ENCODE measurements around the gene DOCK8.

DNA sequence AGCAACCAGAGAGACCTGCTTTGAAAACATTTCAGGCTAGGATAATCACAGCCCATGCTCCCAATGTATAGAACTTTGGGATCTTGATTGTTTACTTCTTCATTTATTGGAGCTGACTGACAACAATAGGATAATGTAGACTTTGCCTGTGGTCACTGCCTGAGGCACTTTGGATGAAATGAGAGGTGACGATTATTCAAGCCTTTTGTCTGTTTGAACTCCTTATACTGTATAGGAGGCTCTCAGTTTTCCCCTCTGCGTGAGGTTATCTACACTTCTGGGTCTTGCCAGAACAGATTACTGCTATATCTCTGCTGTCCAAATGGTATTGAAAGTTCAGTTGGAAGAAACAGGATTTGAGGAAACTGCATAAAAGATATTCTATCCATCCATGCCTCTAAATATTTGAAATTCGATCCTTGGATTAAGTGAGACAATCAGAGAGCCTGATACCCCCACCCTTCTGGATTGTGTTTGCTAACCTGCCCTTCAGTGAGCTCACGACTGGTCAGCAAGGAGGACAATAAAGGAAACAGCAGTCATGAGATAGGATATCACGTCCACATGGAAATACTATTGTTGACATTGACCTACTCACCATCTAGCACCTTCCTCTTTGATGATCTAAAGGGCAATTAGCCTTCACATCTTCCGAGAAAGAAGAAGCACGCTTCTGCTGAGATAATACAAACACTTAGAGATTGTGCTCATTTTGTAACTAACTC is 98.1 kb downstream of the DOCK8 start:
- TF ChIP-seq POLR2A (IDR thresholded peaks at IDR 0.05; ENCODE audit: low read depth, low read length) (no peak), CHD1 (IDR thresholded peaks at IDR 0.05; ENCODE audit: low read depth, low read length) (no peak), MAFK (IDR thresholded peaks at IDR 0.05; ENCODE audit: low read depth, low read length) (no peak), RAD21 (IDR thresholded peaks at IDR 0.05; ENCODE audit: low read length) (no peak), NFE2L2 (IDR thresholded peaks at IDR 0.05; ENCODE audit: low read depth, low read length) (no peak), CEBPB (IDR thresholded peaks at IDR 0.05; ENCODE audit: low read depth, low read length) (no peak)
- TF ChIP-seq, protein P1, sequence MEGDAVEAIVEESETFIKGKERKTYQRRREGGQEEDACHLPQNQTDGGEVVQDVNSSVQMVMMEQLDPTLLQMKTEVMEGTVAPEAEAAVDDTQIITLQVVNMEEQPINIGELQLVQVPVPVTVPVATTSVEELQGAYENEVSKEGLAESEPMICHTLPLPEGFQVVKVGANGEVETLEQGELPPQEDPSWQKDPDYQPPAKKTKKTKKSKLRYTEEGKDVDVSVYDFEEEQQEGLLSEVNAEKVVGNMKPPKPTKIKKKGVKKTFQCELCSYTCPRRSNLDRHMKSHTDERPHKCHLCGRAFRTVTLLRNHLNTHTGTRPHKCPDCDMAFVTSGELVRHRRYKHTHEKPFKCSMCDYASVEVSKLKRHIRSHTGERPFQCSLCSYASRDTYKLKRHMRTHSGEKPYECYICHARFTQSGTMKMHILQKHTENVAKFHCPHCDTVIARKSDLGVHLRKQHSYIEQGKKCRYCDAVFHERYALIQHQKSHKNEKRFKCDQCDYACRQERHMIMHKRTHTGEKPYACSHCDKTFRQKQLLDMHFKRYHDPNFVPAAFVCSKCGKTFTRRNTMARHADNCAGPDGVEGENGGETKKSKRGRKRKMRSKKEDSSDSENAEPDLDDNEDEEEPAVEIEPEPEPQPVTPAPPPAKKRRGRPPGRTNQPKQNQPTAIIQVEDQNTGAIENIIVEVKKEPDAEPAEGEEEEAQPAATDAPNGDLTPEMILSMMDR (conservative IDR thresholded peaks at IDR 0.05; ENCODE audit: low read depth, low read length): no peak
